Ishikawa (cell line): Measurements from ENCODE around the gene IL1RN.

Source experiments
- CEBPB ChIP-seq: IDR thresholded peaks from 2 replicates; pipeline ENCODE4 v1.6.1; 2012
- CREB1 ChIP-seq: IDR thresholded peaks from 2 replicates; pipeline ENCODE4 v1.6.1; 2012; ENCODE audit warnings: low read depth
- EGR1 ChIP-seq: IDR thresholded peaks from 2 replicates; pipeline ENCODE4 v1.6.1; 2012
- EP300 ChIP-seq: IDR thresholded peaks from 2 replicates; pipeline ENCODE4 v1.6.1; 2012; ENCODE audit warnings: borderline replicate concordance
- FOXM1 ChIP-seq: IDR thresholded peaks from 2 replicates; pipeline ENCODE4 v1.6.1; 2012; ENCODE audit warnings: low read depth, borderline replicate concordance
- NFIC ChIP-seq: IDR thresholded peaks from 2 replicates; pipeline ENCODE4 v1.6.1; 2012
- RAD21 ChIP-seq: IDR thresholded peaks from 2 replicates; pipeline ENCODE4 v1.6.1; 2012; ENCODE audit warnings: low read depth
- TAF1 ChIP-seq: IDR thresholded peaks from 2 replicates; pipeline ENCODE4 v1.6.1; 2012; ENCODE audit warnings: low read depth, mild to moderate bottlenecking
- TCF12 ChIP-seq: IDR thresholded peaks from 2 replicates; pipeline ENCODE4 v1.6.1; 2012; ENCODE audit warnings: low read depth
- TEAD4 ChIP-seq: IDR thresholded peaks from 2 replicates; pipeline ENCODE4 v1.6.1; 2012
- YY1 ChIP-seq: IDR thresholded peaks from 2 replicates; pipeline ENCODE4 v1.6.1; 2012; ENCODE audit warnings: low read depth
- ZBTB7A ChIP-seq: IDR thresholded peaks from 2 replicates; pipeline ENCODE4 v1.6.1; 2012; ENCODE audit warnings: low read depth
- TF ChIP-seq, protein P1 (sequence below): IDR thresholded peaks from 2 replicates; pipeline ENCODE4 v1.6.1; 2012
- TF ChIP-seq, protein P2 (sequence below): IDR thresholded peaks from 2 replicates; pipeline ENCODE4 v1.6.1; 2012; ENCODE audit warnings: low read depth, mild to moderate bottlenecking
- TF ChIP-seq, protein P3 (sequence below): IDR thresholded peaks from 2 replicates; pipeline ENCODE4 v1.6.1; 2012

Gene IL1RN

DNA sequence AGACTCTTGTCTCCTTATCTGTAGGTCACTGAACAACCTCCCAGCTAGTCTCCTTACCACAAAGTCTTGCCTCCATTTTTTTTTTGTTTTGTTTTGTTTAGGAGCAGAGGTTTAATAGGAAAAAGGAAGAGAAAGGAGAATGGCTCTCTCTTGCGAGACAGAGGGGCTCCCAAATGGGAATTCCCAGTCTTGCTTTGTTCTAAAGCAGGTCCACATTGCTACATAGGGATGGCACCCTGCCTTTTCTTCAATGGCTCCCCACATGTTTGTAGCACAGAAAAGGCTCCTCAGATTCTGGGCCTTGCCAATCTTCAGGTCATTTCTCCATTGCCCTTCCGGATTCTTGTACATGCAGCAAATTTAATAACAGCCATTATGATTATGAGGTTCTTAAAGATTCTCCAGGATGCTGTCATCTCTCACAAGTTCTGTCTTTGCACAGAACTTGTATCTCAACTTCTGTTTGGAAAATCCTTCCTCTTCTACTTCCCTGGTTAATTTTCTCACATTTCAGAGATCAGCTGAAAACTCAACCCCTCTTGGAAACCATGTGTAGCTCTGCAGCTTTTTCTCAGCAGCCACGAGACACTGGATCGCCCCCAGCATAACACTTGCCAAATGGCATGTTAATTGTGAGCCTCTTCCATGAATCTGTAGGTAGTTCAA, 36.0 kb upstream of the IL1RN start:
- TF ChIP-seq EP300 (no peak), TEAD4 (no peak), CEBPB (no peak), RAD21 (no peak), YY1 (no peak), FOXM1 (no peak), CREB1 (no peak), EGR1 (no peak)
- TF ChIP-seq, protein P1, sequence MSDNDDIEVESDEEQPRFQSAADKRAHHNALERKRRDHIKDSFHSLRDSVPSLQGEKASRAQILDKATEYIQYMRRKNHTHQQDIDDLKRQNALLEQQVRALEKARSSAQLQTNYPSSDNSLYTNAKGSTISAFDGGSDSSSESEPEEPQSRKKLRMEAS, result no peak

DNA sequence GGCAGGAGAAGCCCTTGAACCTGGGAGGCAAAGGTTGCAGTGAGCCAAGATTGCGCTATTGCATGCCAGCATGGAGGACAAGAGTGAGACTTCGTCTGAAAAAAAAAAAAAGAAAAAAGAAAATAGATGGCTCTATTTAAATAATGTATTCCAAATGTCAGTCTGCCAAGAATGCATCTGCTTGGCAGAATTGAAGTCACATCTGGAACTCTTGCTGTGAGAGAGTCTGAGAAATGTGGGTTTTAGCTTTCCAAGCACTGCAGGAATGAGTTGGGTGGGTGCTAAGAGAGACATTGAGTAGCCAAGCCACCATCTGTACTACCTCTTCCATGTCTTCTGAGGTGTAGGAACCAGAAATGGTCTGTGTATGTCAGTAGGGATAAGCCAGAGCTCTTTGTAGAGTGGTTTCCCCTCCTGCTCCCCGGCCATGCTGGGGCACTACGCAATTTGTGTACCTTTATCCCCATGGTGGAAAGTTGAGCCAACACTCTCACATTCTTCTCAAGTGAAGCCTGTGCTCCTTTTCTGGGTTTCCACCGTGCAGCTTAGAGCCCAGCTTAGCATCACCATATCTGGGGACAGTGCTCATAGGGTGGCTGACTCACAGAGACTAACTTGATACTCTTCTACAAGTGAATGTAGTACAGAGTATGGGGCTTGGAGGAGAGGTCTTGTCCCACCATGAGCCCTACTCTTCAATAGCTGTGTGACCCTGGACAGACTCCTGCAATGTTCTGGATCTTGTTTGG, 34.4 kb upstream of the IL1RN start:
- TF ChIP-seq TAF1 (no peak), CREB1 (no peak), EP300 (no peak), ZBTB7A (no peak), TCF12 (no peak), FOXM1 (no peak), EGR1 (no peak), NFIC (no peak), YY1 (no peak), RAD21 (no peak), CEBPB (no peak), TEAD4 (no peak)
- TF ChIP-seq, protein P1, result no peak
- TF ChIP-seq, protein P2, sequence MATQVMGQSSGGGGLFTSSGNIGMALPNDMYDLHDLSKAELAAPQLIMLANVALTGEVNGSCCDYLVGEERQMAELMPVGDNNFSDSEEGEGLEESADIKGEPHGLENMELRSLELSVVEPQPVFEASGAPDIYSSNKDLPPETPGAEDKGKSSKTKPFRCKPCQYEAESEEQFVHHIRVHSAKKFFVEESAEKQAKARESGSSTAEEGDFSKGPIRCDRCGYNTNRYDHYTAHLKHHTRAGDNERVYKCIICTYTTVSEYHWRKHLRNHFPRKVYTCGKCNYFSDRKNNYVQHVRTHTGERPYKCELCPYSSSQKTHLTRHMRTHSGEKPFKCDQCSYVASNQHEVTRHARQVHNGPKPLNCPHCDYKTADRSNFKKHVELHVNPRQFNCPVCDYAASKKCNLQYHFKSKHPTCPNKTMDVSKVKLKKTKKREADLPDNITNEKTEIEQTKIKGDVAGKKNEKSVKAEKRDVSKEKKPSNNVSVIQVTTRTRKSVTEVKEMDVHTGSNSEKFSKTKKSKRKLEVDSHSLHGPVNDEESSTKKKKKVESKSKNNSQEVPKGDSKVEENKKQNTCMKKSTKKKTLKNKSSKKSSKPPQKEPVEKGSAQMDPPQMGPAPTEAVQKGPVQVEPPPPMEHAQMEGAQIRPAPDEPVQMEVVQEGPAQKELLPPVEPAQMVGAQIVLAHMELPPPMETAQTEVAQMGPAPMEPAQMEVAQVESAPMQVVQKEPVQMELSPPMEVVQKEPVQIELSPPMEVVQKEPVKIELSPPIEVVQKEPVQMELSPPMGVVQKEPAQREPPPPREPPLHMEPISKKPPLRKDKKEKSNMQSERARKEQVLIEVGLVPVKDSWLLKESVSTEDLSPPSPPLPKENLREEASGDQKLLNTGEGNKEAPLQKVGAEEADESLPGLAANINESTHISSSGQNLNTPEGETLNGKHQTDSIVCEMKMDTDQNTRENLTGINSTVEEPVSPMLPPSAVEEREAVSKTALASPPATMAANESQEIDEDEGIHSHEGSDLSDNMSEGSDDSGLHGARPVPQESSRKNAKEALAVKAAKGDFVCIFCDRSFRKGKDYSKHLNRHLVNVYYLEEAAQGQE, result no peak
- TF ChIP-seq, protein P3, sequence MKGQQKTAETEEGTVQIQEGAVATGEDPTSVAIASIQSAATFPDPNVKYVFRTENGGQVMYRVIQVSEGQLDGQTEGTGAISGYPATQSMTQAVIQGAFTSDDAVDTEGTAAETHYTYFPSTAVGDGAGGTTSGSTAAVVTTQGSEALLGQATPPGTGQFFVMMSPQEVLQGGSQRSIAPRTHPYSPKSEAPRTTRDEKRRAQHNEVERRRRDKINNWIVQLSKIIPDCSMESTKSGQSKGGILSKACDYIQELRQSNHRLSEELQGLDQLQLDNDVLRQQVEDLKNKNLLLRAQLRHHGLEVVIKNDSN, result no peak

DNA sequence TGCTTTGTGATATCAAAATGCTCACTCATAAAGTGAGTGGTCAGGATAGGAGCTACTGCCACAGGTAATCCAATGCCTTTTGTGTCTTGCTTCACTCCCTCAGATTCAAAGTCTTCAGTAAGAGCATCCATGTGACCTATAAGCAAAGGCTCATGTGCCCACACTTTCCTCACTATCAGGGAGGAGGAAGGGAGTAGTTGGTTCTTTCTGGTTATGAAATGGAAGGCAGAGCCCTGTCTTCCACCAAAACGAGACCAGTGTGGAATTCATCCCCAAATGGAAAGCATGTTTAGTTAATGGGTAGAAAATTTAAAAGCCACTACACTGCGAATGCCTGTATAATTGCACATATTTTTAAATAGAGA, 33.8 kb upstream of the IL1RN start:
- TF ChIP-seq, protein P2, result no peak
- TF ChIP-seq TAF1 (no peak), FOXM1 (no peak), NFIC (no peak), YY1 (no peak), TCF12 (no peak)
- TF ChIP-seq, protein P3, result no peak

DNA sequence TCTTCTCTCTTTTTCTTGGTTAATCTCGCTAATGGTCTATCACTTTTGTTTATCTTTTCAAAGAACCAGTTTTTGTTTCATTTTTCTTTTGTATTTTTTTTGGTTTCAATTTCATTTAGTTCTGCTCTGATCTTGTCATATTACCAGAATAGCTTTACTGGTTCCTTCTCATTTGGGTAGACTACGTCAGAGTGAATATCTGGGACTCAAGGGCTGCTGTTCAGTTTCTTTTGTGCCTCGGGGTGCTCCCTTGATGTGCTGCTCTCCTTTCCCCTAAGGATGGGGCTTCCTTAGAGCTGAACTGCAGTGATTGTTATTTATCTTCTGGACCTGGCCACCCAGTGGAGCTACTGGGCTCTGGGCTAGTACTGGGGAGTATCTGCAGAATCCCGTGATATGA, 29.4 kb upstream of the IL1RN start:
- TF ChIP-seq TCF12 (no peak), CREB1 (no peak), TAF1 (no peak), RAD21 (no peak), EGR1 (no peak), FOXM1 (no peak), NFIC (no peak), TEAD4 (no peak)
- TF ChIP-seq, protein P3, result no peak

DNA sequence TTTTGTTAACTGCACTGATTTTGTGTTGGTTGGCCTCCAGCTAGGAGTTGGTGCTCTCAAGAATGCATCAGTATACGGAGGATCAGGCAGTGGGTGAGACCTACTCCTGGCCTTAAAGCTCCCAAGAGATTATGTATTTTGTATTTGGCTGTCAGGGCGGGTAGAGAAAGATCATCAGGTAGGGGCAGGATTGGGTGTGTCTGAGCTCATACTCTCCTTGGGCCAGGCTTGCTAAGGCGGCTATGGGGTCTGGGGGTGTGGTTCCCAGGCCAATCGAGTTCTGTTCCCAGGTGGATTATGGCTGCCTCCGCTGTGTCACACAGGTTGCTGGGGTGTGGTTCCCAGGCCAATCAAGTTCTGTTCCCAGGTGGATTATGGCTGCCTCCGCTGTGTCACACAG, 28.9 kb upstream of the IL1RN start:
- TF ChIP-seq CREB1 (no peak), EGR1 (no peak), CEBPB (no peak), EP300 (no peak), ZBTB7A (no peak), NFIC (no peak)

DNA sequence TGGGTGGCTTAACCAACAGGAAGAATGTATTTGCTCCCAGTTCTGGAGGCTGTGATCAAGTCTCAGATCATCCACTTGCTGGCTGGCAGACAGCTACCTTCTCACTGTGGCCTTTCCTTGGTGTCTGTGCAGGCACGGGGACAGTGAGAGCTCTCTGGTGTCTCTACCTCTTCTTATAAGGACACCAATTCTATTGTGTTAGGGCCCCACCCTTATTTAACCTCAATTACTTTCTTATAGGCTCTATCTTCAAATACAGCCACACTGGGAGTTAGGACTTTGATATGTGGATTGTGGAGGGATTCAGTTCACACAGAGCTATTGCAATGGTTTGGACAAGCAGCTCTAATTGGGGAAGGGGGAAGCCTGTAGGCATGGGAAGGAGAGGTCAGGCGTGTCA, 25.3 kb upstream of the IL1RN start:
- TF ChIP-seq CREB1 (no peak), NFIC (no peak), ZBTB7A (no peak), TEAD4 (no peak), YY1 (no peak), EP300 (no peak), RAD21 (no peak), TAF1 (no peak), CEBPB (no peak), FOXM1 (no peak), TCF12 (no peak), EGR1 (no peak)
- TF ChIP-seq, protein P3, result no peak
- TF ChIP-seq, protein P1, result no peak
- TF ChIP-seq, protein P2, result no peak
